Measurements from ENCODE around the gene PUSL1. TPM values are rescaled to one million over a fixed set of nuclear protein-coding genes. Genes with fewer than 3 reads are reported as not detected.

Gene PUSL1
- total RNA-seq, 4 donors from 2014 or later, result 42.3 to 62.1 (median 53.7) TPM

GRCh38 chr1:1291548-1292441, 16.6 kb upstream of the PUSL1 start:
- TF ChIP-seq POLR2A (IDR thresholded peaks at IDR 0.05), result no peak
- TF ChIP-seq, protein P1, sequence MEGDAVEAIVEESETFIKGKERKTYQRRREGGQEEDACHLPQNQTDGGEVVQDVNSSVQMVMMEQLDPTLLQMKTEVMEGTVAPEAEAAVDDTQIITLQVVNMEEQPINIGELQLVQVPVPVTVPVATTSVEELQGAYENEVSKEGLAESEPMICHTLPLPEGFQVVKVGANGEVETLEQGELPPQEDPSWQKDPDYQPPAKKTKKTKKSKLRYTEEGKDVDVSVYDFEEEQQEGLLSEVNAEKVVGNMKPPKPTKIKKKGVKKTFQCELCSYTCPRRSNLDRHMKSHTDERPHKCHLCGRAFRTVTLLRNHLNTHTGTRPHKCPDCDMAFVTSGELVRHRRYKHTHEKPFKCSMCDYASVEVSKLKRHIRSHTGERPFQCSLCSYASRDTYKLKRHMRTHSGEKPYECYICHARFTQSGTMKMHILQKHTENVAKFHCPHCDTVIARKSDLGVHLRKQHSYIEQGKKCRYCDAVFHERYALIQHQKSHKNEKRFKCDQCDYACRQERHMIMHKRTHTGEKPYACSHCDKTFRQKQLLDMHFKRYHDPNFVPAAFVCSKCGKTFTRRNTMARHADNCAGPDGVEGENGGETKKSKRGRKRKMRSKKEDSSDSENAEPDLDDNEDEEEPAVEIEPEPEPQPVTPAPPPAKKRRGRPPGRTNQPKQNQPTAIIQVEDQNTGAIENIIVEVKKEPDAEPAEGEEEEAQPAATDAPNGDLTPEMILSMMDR (IDR thresholded peaks at IDR 0.05), result peak in 1 of 3 donors; percentile 11
- intact Hi-C loops (cut with DNase I; ENCODE audit: low total_unique reads), result loop anchor here (2.0 kb wide), 1 partner anchor 169 kb away; no protein-coding TSS in a partner anchor
- 23 to 40% methylated on average over 10 to 26 of the region's 45 CpGs for WGBS, 2 donors
- H3K4me3 ChIP-seq (ENCODE audit: low read depth, poor library complexity, severe bottlenecking), result no peak overlapping the region
- DNase-seq (ENCODE audit: low spot score in 2 of 2), result peak in 1 of 2 donors; percentile 62

DNA sequence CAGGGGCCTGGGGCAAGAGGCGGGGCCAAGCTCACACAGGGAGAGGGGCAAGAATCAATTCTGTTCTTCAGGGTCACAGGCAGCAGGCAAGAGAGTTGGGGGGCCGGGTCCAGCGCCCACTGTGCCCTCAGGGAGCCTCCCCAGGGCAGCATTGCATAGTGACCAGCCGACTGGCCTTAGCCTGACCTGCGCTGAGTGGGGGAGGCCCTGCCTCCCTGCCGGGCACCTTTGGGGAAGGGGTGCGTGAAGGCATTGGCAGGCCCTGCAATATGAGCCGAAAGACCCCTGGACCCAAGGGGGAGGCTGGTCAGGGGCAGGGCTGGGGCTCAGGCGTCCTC, 16.0 kb upstream of the PUSL1 start:
- no peak for DNase-seq (ENCODE audit: low spot score in 2 of 2)
- intact Hi-C loops (cut with DNase I; ENCODE audit: low total_unique reads), result loop anchor here (2.0 kb wide), 1 partner anchor 170 kb away; no protein-coding TSS in a partner anchor
- 80 to 89% methylated on average over 8 to 9 of the region's 9 CpGs for WGBS, 2 donors

DNA sequence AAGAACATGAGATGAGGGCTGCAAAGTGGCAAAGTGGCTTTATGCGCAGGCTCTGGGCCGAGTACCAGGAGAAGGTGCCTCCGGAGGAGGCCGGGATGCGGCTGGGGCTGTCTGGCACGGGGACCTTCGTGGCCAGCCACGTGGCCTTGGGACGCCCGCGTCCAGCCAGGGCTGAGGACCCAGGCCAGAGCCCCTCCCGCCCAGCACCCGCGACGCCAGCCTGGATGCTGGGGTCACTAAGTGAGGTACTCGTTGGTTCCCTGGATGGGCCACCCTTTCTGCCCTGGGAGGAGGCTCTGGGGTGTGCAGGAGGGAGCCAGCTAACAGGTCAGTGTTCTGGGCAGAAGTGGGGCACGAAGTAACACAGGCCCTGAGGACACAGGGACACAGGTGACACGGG, 15.5 kb upstream of the PUSL1 start:
- no peak overlapping the region for H3K4me3 ChIP-seq (ENCODE audit: low read depth, poor library complexity, severe bottlenecking)
- 61 to 87% methylated on average over 2 to 18 of the region's 18 CpGs for WGBS, 2 donors
- DNase-seq (ENCODE audit: low spot score in 2 of 2), result no peak
- TF ChIP-seq POLR2A (IDR thresholded peaks at IDR 0.05), result no peak
- TF ChIP-seq, protein P1 (IDR thresholded peaks at IDR 0.05), result no peak
- intact Hi-C loops (cut with DNase I; ENCODE audit: low total_unique reads), result loop anchor here (2.0 kb wide), 1 partner anchor 170 kb away; no protein-coding TSS in a partner anchor

More for the DNA sequence above, 16.0 kb upstream of the PUSL1 start:
- TF ChIP-seq, protein P1 (IDR thresholded peaks at IDR 0.05), result no peak
- TF ChIP-seq POLR2A (IDR thresholded peaks at IDR 0.05), result no peak
- H3K4me3 ChIP-seq (ENCODE audit: low read depth, poor library complexity, severe bottlenecking), result no peak overlapping the region

DNA sequence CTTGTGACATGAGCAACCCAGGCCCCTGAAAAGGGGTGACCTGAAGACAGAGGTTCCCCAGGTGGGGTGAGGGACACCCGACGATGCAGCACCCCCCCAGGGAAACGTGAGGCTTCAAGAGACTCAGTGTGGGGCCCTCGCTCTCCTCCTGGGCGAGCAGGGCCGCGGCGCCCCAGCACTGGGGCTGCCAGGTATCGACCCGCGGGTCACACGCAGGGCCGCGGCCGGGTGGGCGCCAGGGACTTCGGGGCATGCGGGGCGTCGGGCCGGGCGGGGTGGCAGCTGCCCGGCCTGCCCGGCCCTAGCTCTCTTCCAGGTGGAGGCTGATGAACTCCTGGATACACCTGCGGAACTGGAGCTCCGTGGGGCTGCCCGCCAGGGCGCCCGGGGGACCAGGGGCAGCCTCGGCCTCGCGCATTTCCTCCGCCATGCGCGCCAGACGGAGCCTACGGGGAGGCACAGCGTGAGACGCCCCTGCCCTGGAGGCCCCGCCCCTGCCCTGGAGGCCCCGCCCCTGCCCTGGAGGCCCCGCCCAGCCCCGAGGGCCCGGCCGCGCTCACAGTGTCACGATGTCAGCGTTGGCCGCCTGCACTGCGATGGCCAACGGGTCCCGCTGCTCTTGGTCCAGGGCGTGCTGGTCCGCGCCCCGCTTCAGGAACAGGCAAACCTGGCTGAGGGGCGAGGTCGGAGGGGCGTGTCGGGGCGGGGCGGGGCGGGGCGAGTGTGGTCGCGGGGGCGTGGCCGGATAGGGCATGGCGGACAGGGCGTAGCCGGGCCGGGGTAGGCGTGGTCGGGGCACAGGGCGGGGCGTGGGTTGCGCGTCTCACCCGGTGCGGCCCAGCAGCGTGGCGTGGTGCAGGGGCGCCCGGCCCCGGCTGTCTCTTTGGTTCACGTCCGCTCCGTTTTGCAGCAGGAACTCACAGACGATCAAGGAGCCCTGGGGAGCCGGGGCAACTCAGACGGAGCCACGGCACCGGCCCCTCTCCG, 14.8 kb upstream of the PUSL1 start:
- no peak for DNase-seq (ENCODE audit: low spot score in 2 of 2)
- no peak for TF ChIP-seq POLR2A (IDR thresholded peaks at IDR 0.05)
- TF ChIP-seq, protein P1 (IDR thresholded peaks at IDR 0.05), result no peak
- intact Hi-C loops (cut with DNase I; ENCODE audit: low total_unique reads), result loop anchor here (2.0 kb wide), 1 partner anchor 171 kb away; no protein-coding TSS in a partner anchor
- 74 to 77% methylated on average over 41 to 65 of the region's 94 CpGs for WGBS, 2 donors
- H3K4me3 ChIP-seq (ENCODE audit: low read depth, poor library complexity, severe bottlenecking), result no peak overlapping the region

DNA sequence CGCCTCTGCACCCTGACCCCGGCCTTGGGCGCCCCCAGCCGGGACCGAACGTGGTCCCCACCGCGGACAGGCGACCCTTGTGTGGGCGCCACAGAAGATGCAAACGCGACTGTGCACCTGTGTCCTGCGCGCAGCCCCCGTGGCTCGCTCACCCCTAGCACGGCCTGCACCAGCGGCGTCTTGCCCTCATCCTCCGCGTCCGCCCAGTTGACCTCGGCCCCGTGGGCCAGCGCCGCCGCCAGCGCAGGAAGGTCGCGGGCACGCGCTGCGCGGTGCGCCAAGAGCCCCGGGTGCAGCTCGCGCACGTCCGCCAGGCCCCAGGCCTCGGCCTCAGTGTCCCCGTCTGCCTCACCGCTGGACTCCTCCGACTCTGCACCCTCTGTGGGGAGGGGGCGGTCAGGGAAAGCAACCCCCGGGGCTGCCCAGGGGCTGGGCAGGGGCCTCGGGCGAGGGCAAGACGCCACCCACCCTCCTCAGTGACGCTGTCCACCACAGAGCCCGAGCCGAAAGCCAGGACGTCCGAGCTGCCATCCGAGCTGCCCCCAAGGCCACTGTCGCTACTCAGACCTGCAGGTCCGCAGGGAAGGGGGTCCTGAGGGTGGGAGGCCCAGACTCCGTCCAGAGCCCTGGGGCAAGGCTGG, 14.0 kb upstream of the PUSL1 start:
- intact Hi-C loops (cut with DNase I; ENCODE audit: low total_unique reads), result no loop called here

More for the DNA sequence above, 14.0 kb upstream of the PUSL1 start:
- H3K4me3 ChIP-seq (ENCODE audit: low read depth, poor library complexity, severe bottlenecking), result no peak overlapping the region
- no peak for DNase-seq (ENCODE audit: low spot score in 2 of 2)
- TF ChIP-seq, protein P1 (IDR thresholded peaks at IDR 0.05), result no peak
- TF ChIP-seq POLR2A (IDR thresholded peaks at IDR 0.05), result no peak
- 90 to 93% methylated on average over 48 to 56 of the region's 58 CpGs for WGBS, 2 donors

Measured in lower leg skin (tissue), 4 donors.